GM12878 (cell line): ENCODE results near the gene EPAS1. TPM values are rescaled to one million over a fixed set of nuclear protein-coding genes. Genes with fewer than 3 reads are reported as not detected.

Experiments used
- ATAC-seq: fragments of 200-7000 bp; cut with Tn5 transposase; 3 replicates; pipeline ENCODE4 v1.9.1; 2020; ENCODE audit warnings: mild to moderate bottlenecking, moderate library complexity
- BruUV-seq: library from RNA; stranded (reverse); fragments of 400-500 nt; replicated peaks from 2 replicates; lab custom pipeline; 2021; lab: Mats Ljungman, UMichigan
- CTCF ChIA-PET: fragments of 300-600 bp; sonication (Branson Sonifier 250); formaldehyde crosslinking; extraction: SDS; loops from one replicate; lab custom pipeline; 2021; ENCODE audit warnings: inconsistent platforms; lab: Yijun Ruan, JAX
- POLR2A ChIA-PET: fragments of 350-600 bp; formaldehyde crosslinking; extraction: SDS; loops from one replicate; lab custom pipeline; 2021; ENCODE audit warnings: inconsistent platforms; lab: Charles Lee
- RAD21 ChIA-PET: fragments of 300-600 bp; sonication (Branson Sonifier 250); formaldehyde crosslinking; loops from one replicate; lab custom pipeline; 2023; ENCODE audit warnings: antibody characterized with exemption; ENCODE audit not compliant: unreplicated experiment; lab: Charles Lee
- SMC1A ChIA-PET: fragments of 300-600 bp; sonication (Branson Sonifier 250); formaldehyde crosslinking; loops from one replicate; lab custom pipeline; 2023; ENCODE audit not compliant: unreplicated experiment, uncharacterized antibody; lab: Charles Lee
- DNase-seq: peaks from one replicate; pipeline ENCODE4 v3.0.0-alpha.2; 2011; ENCODE audit warnings: low read depth, low spot score
- FAIRE-seq: peaks from 3 replicates; lab custom pipeline; 2011; peaks lifted over from hg19 to GRCh38; lab: Jason Lieb, UNC
- H2AFZ ChIP-seq: 2 replicates; pipeline ENCODE4 v1.6.0; 2011; ENCODE audit warnings: low read depth, low read length, control low read depth; ENCODE audit not compliant: control insufficient read depth
- H3K27ac ChIP-seq: 2 replicates; pipeline ENCODE4 v1.5.1; 2011; ENCODE audit warnings: control low read depth; ENCODE audit not compliant: control insufficient read depth, insufficient read depth
- H3K27me3 ChIP-seq, 2 experiments: replicated peaks in 1 of 2; 2 replicates each; pipeline versions ENCODE4 v1.6.0 to v1.6.1; 2011; ENCODE audit warnings: low read length in 1 of 2; ENCODE audit not compliant: control insufficient read depth in 2 of 2, insufficient read depth in 2 of 2
- H3K36me3 ChIP-seq, 2 experiments: 2 replicates each; pipeline ENCODE4 v1.5.1; 2011; ENCODE audit warnings: low read length in 1 of 2; ENCODE audit not compliant: control insufficient read depth in 2 of 2, insufficient read depth in 2 of 2
- H3K4me1 ChIP-seq: 2 replicates; pipeline ENCODE4 v1.6.1; 2011; ENCODE audit warnings: mild to moderate bottlenecking, low read length, moderate library complexity, mixed read lengths; ENCODE audit not compliant: control insufficient read depth, insufficient read depth
- H3K4me2 ChIP-seq: 2 replicates; pipeline ENCODE4 v1.6.0; 2011; ENCODE audit warnings: control low read depth; ENCODE audit not compliant: control insufficient read depth, insufficient read depth
- H3K4me3 ChIP-seq: fragments of 200-600 bp; sonication (generic); 2 replicates; pipeline ENCODE4 v1.5.1; 2016
- H3K79me2 ChIP-seq: 2 replicates; pipeline ENCODE4 v1.6.0; 2011; ENCODE audit warnings: low read length; ENCODE audit not compliant: control insufficient read depth, insufficient read depth
- H3K9ac ChIP-seq: 2 replicates; pipeline ENCODE4 v1.8.0; 2011; ENCODE audit warnings: low read length, control low read depth, mixed read lengths; ENCODE audit not compliant: control insufficient read depth, insufficient read depth
- H3K9me3 ChIP-seq: replicated peaks from 3 replicates; pipeline ENCODE4 v1.5.1; 2011; ENCODE audit warnings: mild to moderate bottlenecking, low read length; ENCODE audit not compliant: control insufficient read depth, insufficient read depth
- H4K20me1 ChIP-seq: 2 replicates; pipeline ENCODE4 v1.6.0; 2011; ENCODE audit not compliant: control insufficient read depth, insufficient read depth
- ELK1 ChIP-seq: IDR thresholded peaks from 2 replicates; pipeline ENCODE4 v1.6.1; 2012; ENCODE audit warnings: low read depth, low read length, improper control_type of control experiment
- ZBED1 ChIP-seq: IDR thresholded peaks from 2 replicates; pipeline ENCODE4 v1.6.1; 2016; ENCODE audit warnings: borderline replicate concordance
- ZBTB4 ChIP-seq: fragments of 450-650 bp; formaldehyde crosslinking; IDR thresholded peaks from 2 replicates; pipeline ENCODE4 v1.4.0; 2022; ENCODE audit warnings: mild to moderate bottlenecking, moderate library complexity
- WGBS: methylation state at CpG from one replicate; pipeline ENCODE4 v1.1.6; 2016; ENCODE audit warnings: low lambda C conversion rate; ENCODE audit not compliant: insufficient replicate concordance, insufficient coverage; ENCODE audit errors: missing lambda C conversion rate; 5-methylcytosine and 5-hydroxymethylcytosine counted together
- in situ Hi-C: fragments of 300-500 bp; cut with MboI; formaldehyde crosslinking; loops from 9 replicates; pipeline ENCODE4 v1.14.3; 2018; ENCODE audit warnings: mixed read lengths
- intact Hi-C: fragments of 100-400 bp; cut with micrococcal nuclease; formaldehyde crosslinking; loops from one replicate; pipeline ENCODE4 v1.14.2; 2022; ENCODE audit not compliant: unreplicated experiment
- polyA plus RNA-seq, 11 experiments: library from polyadenylated mRNA; depleted of rRNA in 4 of 11; unstranded in 6 of 11; stranded (reverse) in 5 of 11; fragments of >200 nt; fragmentation: Nextera tagmentation in 4 of 11; fragmentation: Illumina TruSeq in 1 of 11; extraction: Ambion mirVana in 4 of 11; extraction: Trizol in 1 of 11; gene quantifications; 1 replicate in 1 of 11; 2 replicates in 10 of 11; pipeline versions ENCODE4 v1.2.1 to v1.2.3, GENCODE V29; 2011 to 2016; ENCODE audit warnings: inconsistent platforms in 2 of 11, missing spikeins in 2 of 11, low read depth in 1 of 11
- total RNA-seq, 4 experiments: library from RNA; depleted of rRNA in 3 of 4; stranded (reverse); fragments of >200 nt in 3 of 4; fragmentation: Illumina TruSeq in 1 of 4; extraction: Trizol in 1 of 4; gene quantifications; 2 replicates each; pipeline versions ENCODE4 v1.2.1 to v1.2.3, GENCODE V29; 2013 to 2021

Gene EPAS1
- total and polyA plus RNA-seq, 10 of the 15 experiments (the other 5 are each of a cell fraction or from before 2014, with no cell fraction given), result 0.11 to 22.0 (median 1.3) TPM; not detected in 1

- TF ChIP-seq ZBTB4 (no peak), ELK1 (no peak)
Measured at GRCh38 chr2:46311651-46312223, 14.5 kb downstream of the EPAS1 start (continued).

GRCh38 chr2:46313063-46313462, 15.9 kb downstream of the EPAS1 start:
- H3K9me3 ChIP-seq, result no peaks in the 10 kb centered on the region
- H4K20me1 ChIP-seq, result no peaks in the 10 kb centered on the region
- H2AFZ ChIP-seq, result no peak overlapping the region
- in situ Hi-C loops, result no loop called here
- peak; percentile 38 for ATAC-seq
- no peak for FAIRE-seq
- H3K9ac ChIP-seq, result no peak overlapping the region
- POLR2A ChIA-PET, result interaction anchor here (1.2 kb wide), 1 partner anchor 8 kb away, joined by 4 read pairs; no protein-coding TSS in a partner anchor
- no peak for DNase-seq
- no TSS peak for BruUV-seq
- H3K4me2 ChIP-seq, result no peak overlapping the region
- WGBS, result 31% methylated on average over 3 of the region's 3 CpGs
- SMC1A ChIA-PET, result interaction anchor here (0.6 to 2.3 kb wide), 11 partner anchors 8 to 126 kb away, joined by 3 to 9 read pairs (median 3); partner anchors contain the start of gene EPAS1
- RAD21 ChIA-PET, result interaction anchor here (0.7 kb wide), 1 partner anchor 82 kb away, joined by 4 read pairs; no protein-coding TSS in a partner anchor
- H3K27me3 ChIP-seq, result 0 out of 4 replicates have a peak, but pooled peaks cover 0 to 3% of the 10 kb centered on the region in 2 experiments
- CTCF ChIA-PET, result interaction anchor here (1.0 to 1.9 kb wide), 2 partner anchors 14 to 50 kb away, joined by 3 to 4 read pairs; no protein-coding TSS in a partner anchor
- TF ChIP-seq ZBED1, result no peak
- H3K27ac ChIP-seq, result no peak overlapping the region
- H3K36me3 ChIP-seq, result no peaks in the 10 kb centered on the region
- H3K79me2 ChIP-seq, result no peaks in the 10 kb centered on the region
- no peak overlapping the region for H3K4me3 ChIP-seq
- H3K4me1 ChIP-seq, result no peaks in the 10 kb centered on the region
- intact Hi-C loops, result no loop called here
